ENCODE results near the gene GNAZ. TPM values are rescaled to one million over a fixed set of nuclear protein-coding genes. Genes with fewer than 3 reads are reported as not detected.
"Not testable (repeated sequence)": the region's sequence is repeated elsewhere in the genome, so short reads cannot be mapped to it uniquely, and the experiment has no call there.

The GNAZ gene
- total and polyA plus RNA-seq, 4 donors = 0.21 to 2.2 (median 0.38) TPM

GRCh38 chr22:23045461-23045860, 24.9 kb upstream of the GNAZ start:
- Histone ChIP-seq H3K4me1 (ENCODE audit: control insufficient read depth in 4 of 4, insufficient read depth in 4 of 4, low read length in 3 of 4) (no peaks in the 10 kb centered on the region), H3K27me3 (ENCODE audit: control insufficient read depth in 4 of 4, insufficient read depth in 4 of 4, low read length in 3 of 4) (peaks cover 0 to 7% (median 0%) of the 10 kb centered on the region in 4 donors), H3K36me3 (ENCODE audit: control insufficient read depth in 4 of 4, insufficient read depth in 3 of 4, low read depth in 1 of 4, low read length in 3 of 4) (no peaks in the 10 kb centered on the region), H3K27ac (ENCODE audit: low read depth in 1 of 2, low read length in 2 of 2) (no peak overlapping the region), H3K9ac (ENCODE audit: low read depth in 1 of 2, low read length in 2 of 2) (no peak overlapping the region), H3K9me3 (ENCODE audit: control insufficient read depth in 4 of 4, low read length in 3 of 4) (peaks cover 0 to 9% (median 5%) of the 10 kb centered on the region in 4 donors), H3K4me3 (ENCODE audit: low read depth in 1 of 3, low read length in 3 of 3) (no peak overlapping the region)
- no peak for TF ChIP-seq MAX (IDR thresholded peaks at IDR 0.05)
- TF ChIP-seq JUND (IDR thresholded peaks at IDR 0.05) = no peak
- TF ChIP-seq RAD21 (IDR thresholded peaks at IDR 0.05) = no peak
- DNase-seq (ENCODE audit: low spot score) = no peak
- 47% methylated on average over 2 of the region's 2 CpGs for WGBS

- TF ChIP-seq FOXA2 (IDR thresholded peaks at IDR 0.05) (no peak), EGR1 (IDR thresholded peaks at IDR 0.05; ENCODE audit: low read depth in 2 of 2) (no peak), GABPA (IDR thresholded peaks at IDR 0.05 in 1 of 2, conservative IDR thresholded peaks at IDR 0.05 in 1 of 2) (no peak), YY1 (IDR thresholded peaks at IDR 0.05) (no peak)
- Histone ChIP-seq H3K9me3 (ENCODE audit: control insufficient read depth in 4 of 4, low read length in 3 of 4) (peaks cover 0 to 9% (median 5%) of the 10 kb centered on the region in 4 donors), H3K4me3 (ENCODE audit: low read depth in 1 of 3, low read length in 3 of 3) (no peak overlapping the region), H3K27me3 (ENCODE audit: control insufficient read depth in 4 of 4, insufficient read depth in 4 of 4, low read length in 3 of 4) (peaks cover 0 to 7% (median 0%) of the 10 kb centered on the region in 4 donors), H3K27ac (ENCODE audit: low read depth in 1 of 2, low read length in 2 of 2) (no peak overlapping the region), H3K9ac (ENCODE audit: low read depth in 1 of 2, low read length in 2 of 2) (no peak overlapping the region), H3K36me3 (ENCODE audit: control insufficient read depth in 4 of 4, insufficient read depth in 3 of 4, low read depth in 1 of 4, low read length in 3 of 4) (no peaks in the 10 kb centered on the region), H3K4me1 (ENCODE audit: control insufficient read depth in 4 of 4, insufficient read depth in 4 of 4, low read length in 3 of 4) (no peaks in the 10 kb centered on the region)
- DNase-seq (ENCODE audit: low spot score) = no peak
- WGBS = 87% methylated on average over 8 of the region's 8 CpGs
These were observed 23.1 kb upstream of the GNAZ start for GRCh38 chr22:23047265-23047664.

GRCh38 chr22:23047742-23048141, 22.6 kb upstream of the GNAZ start:
- 92% methylated on average over 6 of the region's 6 CpGs for WGBS
- Histone ChIP-seq H3K9me3 (ENCODE audit: control insufficient read depth in 4 of 4, low read length in 3 of 4) (peaks cover 0 to 9% (median 5%) of the 10 kb centered on the region in 4 donors), H3K4me3 (ENCODE audit: low read depth in 1 of 3, low read length in 3 of 3) (no peak overlapping the region), H3K36me3 (ENCODE audit: control insufficient read depth in 4 of 4, insufficient read depth in 3 of 4, low read depth in 1 of 4, low read length in 3 of 4) (no peaks in the 10 kb centered on the region), H3K4me1 (ENCODE audit: control insufficient read depth in 4 of 4, insufficient read depth in 4 of 4, low read length in 3 of 4) (no peaks in the 10 kb centered on the region), H3K27ac (ENCODE audit: low read depth in 1 of 2, low read length in 2 of 2) (no peak overlapping the region), H3K27me3 (ENCODE audit: control insufficient read depth in 4 of 4, insufficient read depth in 4 of 4, low read length in 3 of 4) (peaks cover 0 to 7% (median 0%) of the 10 kb centered on the region in 4 donors), H3K9ac (ENCODE audit: low read depth in 1 of 2, low read length in 2 of 2) (no peak overlapping the region)
- DNase-seq (ENCODE audit: low spot score) = no peak
- TF ChIP-seq ATF3 (IDR thresholded peaks at IDR 0.05) (no peak), RXRA (IDR thresholded peaks at IDR 0.05) (no peak), NR2F2 (IDR thresholded peaks at IDR 0.05) (no peak), YY1 (IDR thresholded peaks at IDR 0.05) (no peak), GABPA (IDR thresholded peaks at IDR 0.05 in 1 of 2, conservative IDR thresholded peaks at IDR 0.05 in 1 of 2) (no peak), RAD21 (IDR thresholded peaks at IDR 0.05) (no peak), HNF4A (conservative IDR thresholded peaks at IDR 0.05) (no peak), REST (IDR thresholded peaks at IDR 0.05) (no peak), FOXA1 (IDR thresholded peaks at IDR 0.05) (no peak), CTCF (IDR thresholded peaks at IDR 0.05; ENCODE audit: low read depth, low read length, missing input control) (no peak), MAX (IDR thresholded peaks at IDR 0.05) (no peak), TAF1 (conservative IDR thresholded peaks at IDR 0.05) (no peak)

GRCh38 chr22:23050546-23050945, 19.8 kb upstream of the GNAZ start:
- not testable (repeated sequence) for H3K9ac ChIP-seq (ENCODE audit: low read depth in 1 of 2, low read length in 2 of 2); DNase-seq (ENCODE audit: low spot score); H3K9me3 ChIP-seq (ENCODE audit: control insufficient read depth in 4 of 4, low read length in 3 of 4); H3K36me3 ChIP-seq (ENCODE audit: control insufficient read depth in 4 of 4, insufficient read depth in 3 of 4, low read depth in 1 of 4, low read length in 3 of 4); H3K4me1 ChIP-seq (ENCODE audit: control insufficient read depth in 4 of 4, insufficient read depth in 4 of 4, low read length in 3 of 4); H3K27ac ChIP-seq (ENCODE audit: low read depth in 1 of 2, low read length in 2 of 2); H3K27me3 ChIP-seq (ENCODE audit: control insufficient read depth in 4 of 4, insufficient read depth in 4 of 4, low read length in 3 of 4); H3K4me3 ChIP-seq (ENCODE audit: low read depth in 1 of 3, low read length in 3 of 3)
- WGBS = 78% methylated on average over 1 of the region's 1 CpG
